ENCODE measurements around the gene PTF1A.

The PTF1A gene

GRCh38 chr10:23150091-23150490, 42.0 kb upstream of the PTF1A start:
- Histone ChIP-seq H3K4me3 (ENCODE audit: low read depth, low read length) (no peak overlapping the region), H3K4me1 (ENCODE audit: control insufficient read depth, insufficient read depth, low read length) (no peaks in the 10 kb centered on the region), H3K9me3 (ENCODE audit: control insufficient read depth, insufficient read depth, low read depth, low read length) (no peaks in the 10 kb centered on the region), H3K36me3 (ENCODE audit: control insufficient read depth in 2 of 2, insufficient read depth in 1 of 2, low read length in 2 of 2) (no peaks in the 10 kb centered on the region), H3K27ac (ENCODE audit: extremely low read depth, low read depth, low read length) (no peak overlapping the region)
- ChIA-PET CTCF (interaction anchor here (1.1 kb wide), 1 partner anchor 10 kb away, joined by 4 read pairs; no protein-coding TSS in a partner anchor), POLR2A (no interaction called here)
- TF ChIP-seq YY2 (tag by site-specific recombination; IDR thresholded peaks at IDR 0.05) (no peak), SP2 (tag by site-specific recombination; IDR thresholded peaks at IDR 0.05) (no peak), GLI4 (tag by site-specific recombination; IDR thresholded peaks at IDR 0.05) (no peak), ZNF510 (tag by site-specific recombination; IDR thresholded peaks at IDR 0.05; ENCODE audit: insufficient replicate concordance) (no peak), ZNF169 (tag by site-specific recombination; IDR thresholded peaks at IDR 0.05) (no peak), ZFHX2 (tag by site-specific recombination; conservative IDR thresholded peaks at IDR 0.05) (no peak), ZNF391 (tag by site-specific recombination; IDR thresholded peaks at IDR 0.05; ENCODE audit: borderline replicate concordance, low read depth) (no peak), KLF1 (tag by site-specific recombination; IDR thresholded peaks at IDR 0.05) (no peak), SP7 (tag by site-specific recombination; IDR thresholded peaks at IDR 0.05) (no peak), ZNF624 (tag by site-specific recombination; IDR thresholded peaks at IDR 0.05) (no peak)

DNA sequence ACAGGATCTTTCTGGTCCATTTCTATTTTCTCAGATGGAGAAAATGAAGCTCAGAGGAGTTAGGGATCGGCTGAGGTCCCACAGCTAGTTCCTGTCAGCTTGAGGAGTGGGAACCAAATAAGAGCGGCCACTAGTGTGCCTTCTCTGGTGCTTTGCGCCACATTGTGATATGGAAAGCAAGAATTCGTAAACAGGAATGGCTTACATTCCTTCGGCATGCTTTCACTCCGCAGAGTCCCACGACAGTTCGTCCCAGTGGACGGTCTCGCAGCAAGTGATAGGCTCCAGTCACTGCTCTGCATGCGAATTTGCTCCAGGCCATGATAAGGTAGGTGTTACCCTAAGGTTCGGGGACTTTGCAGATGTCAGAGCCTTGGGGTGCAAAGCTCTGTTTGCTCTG, 41.5 kb upstream of the PTF1A start:
- no peaks in the 10 kb centered on the region for H3K4me1 ChIP-seq (ENCODE audit: control insufficient read depth, insufficient read depth, low read length)
- TF ChIP-seq, protein P1, sequence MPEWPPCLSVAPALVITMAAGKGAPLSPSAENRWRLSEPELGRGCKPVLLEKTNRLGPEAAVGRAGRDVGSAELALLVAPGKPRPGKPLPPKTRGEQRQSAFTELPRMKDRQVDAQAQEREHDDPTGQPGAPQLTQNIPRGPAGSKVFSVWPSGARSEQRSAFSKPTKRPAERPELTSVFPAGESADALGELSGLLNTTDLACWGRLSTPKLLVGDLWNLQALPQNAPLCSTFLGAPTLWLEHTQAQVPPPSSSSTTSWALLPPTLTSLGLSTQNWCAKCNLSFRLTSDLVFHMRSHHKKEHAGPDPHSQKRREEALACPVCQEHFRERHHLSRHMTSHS (tag by site-specific recombination; IDR thresholded peaks at IDR 0.05) = no peak
- TF ChIP-seq ZNF423 (tag by site-specific recombination; IDR thresholded peaks at IDR 0.05) (no peak), ZNF132 (tag by site-specific recombination; IDR thresholded peaks at IDR 0.05; ENCODE audit: borderline replicate concordance) (no peak), ZNF837 (tag by site-specific recombination; IDR thresholded peaks at IDR 0.05) (no peak), ZNF660 (tag by site-specific recombination; IDR thresholded peaks at IDR 0.05) (no peak), ZSCAN18 (tag by site-specific recombination; IDR thresholded peaks at IDR 0.05) (no peak), ZNF175 (tag by site-specific recombination; IDR thresholded peaks at IDR 0.05) (no peak), ZNF16 (tag by site-specific recombination; IDR thresholded peaks at IDR 0.05; ENCODE audit: low read depth) (no peak), ZNF530 (tag by site-specific recombination; IDR thresholded peaks at IDR 0.05; ENCODE audit: low read depth) (no peak), ZNF391 (tag by site-specific recombination; IDR thresholded peaks at IDR 0.05; ENCODE audit: borderline replicate concordance, low read depth) (no peak), ZNF621 (tag by site-specific recombination; IDR thresholded peaks at IDR 0.05) (no peak), ZNF629 (tag by site-specific recombination; IDR thresholded peaks at IDR 0.05) (no peak), INSM2 (tag by site-specific recombination; IDR thresholded peaks at IDR 0.05) (no peak), ZEB2 (tag by site-specific recombination; IDR thresholded peaks at IDR 0.05) (no peak), ZSCAN30 (tag by site-specific recombination; IDR thresholded peaks at IDR 0.05) (no peak), SP3 (tag by site-specific recombination; IDR thresholded peaks at IDR 0.05) (no peak), ZSCAN16 (tag by site-specific recombination; IDR thresholded peaks at IDR 0.05) (no peak), ZNF140 (tag by site-specific recombination; IDR thresholded peaks at IDR 0.05) (no peak)
- TF ChIP-seq, protein P2, sequence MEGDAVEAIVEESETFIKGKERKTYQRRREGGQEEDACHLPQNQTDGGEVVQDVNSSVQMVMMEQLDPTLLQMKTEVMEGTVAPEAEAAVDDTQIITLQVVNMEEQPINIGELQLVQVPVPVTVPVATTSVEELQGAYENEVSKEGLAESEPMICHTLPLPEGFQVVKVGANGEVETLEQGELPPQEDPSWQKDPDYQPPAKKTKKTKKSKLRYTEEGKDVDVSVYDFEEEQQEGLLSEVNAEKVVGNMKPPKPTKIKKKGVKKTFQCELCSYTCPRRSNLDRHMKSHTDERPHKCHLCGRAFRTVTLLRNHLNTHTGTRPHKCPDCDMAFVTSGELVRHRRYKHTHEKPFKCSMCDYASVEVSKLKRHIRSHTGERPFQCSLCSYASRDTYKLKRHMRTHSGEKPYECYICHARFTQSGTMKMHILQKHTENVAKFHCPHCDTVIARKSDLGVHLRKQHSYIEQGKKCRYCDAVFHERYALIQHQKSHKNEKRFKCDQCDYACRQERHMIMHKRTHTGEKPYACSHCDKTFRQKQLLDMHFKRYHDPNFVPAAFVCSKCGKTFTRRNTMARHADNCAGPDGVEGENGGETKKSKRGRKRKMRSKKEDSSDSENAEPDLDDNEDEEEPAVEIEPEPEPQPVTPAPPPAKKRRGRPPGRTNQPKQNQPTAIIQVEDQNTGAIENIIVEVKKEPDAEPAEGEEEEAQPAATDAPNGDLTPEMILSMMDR (tag by site-specific recombination; IDR thresholded peaks at IDR 0.05) = no peak
- TF ChIP-seq, protein P3, sequence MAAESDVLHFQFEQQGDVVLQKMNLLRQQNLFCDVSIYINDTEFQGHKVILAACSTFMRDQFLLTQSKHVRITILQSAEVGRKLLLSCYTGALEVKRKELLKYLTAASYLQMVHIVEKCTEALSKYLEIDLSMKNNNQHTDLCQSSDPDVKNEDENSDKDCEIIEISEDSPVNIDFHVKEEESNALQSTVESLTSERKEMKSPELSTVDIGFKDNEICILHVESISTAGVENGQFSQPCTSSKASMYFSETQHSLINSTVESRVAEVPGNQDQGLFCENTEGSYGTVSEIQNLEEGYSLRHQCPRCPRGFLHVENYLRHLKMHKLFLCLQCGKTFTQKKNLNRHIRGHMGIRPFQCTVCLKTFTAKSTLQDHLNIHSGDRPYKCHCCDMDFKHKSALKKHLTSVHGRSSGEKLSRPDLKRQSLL (tag by site-specific recombination; IDR thresholded peaks at IDR 0.05) = no peak
- no peaks in the 10 kb centered on the region for H3K9me3 ChIP-seq (ENCODE audit: control insufficient read depth, insufficient read depth, low read depth, low read length)
- no peak overlapping the region for H3K4me3 ChIP-seq (ENCODE audit: low read depth, low read length)
- ChIA-PET CTCF (interaction anchor here (1.1 kb wide), 1 partner anchor 9 kb away, joined by 4 read pairs; no protein-coding TSS in a partner anchor), POLR2A (no interaction called here)
- H3K36me3 ChIP-seq (ENCODE audit: control insufficient read depth in 2 of 2, insufficient read depth in 1 of 2, low read length in 2 of 2) = no peaks in the 10 kb centered on the region
- H3K27ac ChIP-seq (ENCODE audit: extremely low read depth, low read depth, low read length) = no peak overlapping the region

All from HEK293 (cell line).